Uterus (tissue), 2 donors: ENCODE measurements around the gene CPED1.

Experiments
- CTCF ChIP-seq, 4 experiments: fragments of 200-600 bp in 2 of 4; fragments of 450-650 bp in 2 of 4; sonication (generic) in 2 of 4; IDR thresholded peaks; one replicate each; pipeline ENCODE4 v1.5.1; 2016 to 2019; ENCODE audit warnings: antibody characterized with exemption in 4 of 4, mild to moderate bottlenecking in 2 of 4, moderate library complexity in 1 of 4
- POLR2A ChIP-seq, 2 donors: fragments of 450-650 bp; IDR thresholded peaks; one replicate each; pipeline ENCODE4 v1.6.1; 2016; ENCODE audit warnings: antibody characterized with exemption in 2 of 2, mild to moderate bottlenecking in 1 of 2, moderate library complexity in 1 of 2

- TF ChIP-seq CTCF (IDR thresholded peaks at IDR 0.05): no peak
- TF ChIP-seq POLR2A (IDR thresholded peaks at IDR 0.05): no peak
Measured at GRCh38 chr7:121016966-121017365, 28.5 kb downstream of the CPED1 start.
